NCI-H2081 treated with DMSO at 0.1 percent for 48 hours (cell line): ENCODE data around the gene PIP4K2C.
"Not testable (repeated sequence)": the region's sequence is repeated elsewhere in the genome, so short reads cannot be mapped to it uniquely, and the experiment has no call there.

Experiments
- DNase-seq: peaks from one replicate; lab custom pipeline; 2025; lab: John Stamatoyannopoulos, UW

The PIP4K2C gene

DNA sequence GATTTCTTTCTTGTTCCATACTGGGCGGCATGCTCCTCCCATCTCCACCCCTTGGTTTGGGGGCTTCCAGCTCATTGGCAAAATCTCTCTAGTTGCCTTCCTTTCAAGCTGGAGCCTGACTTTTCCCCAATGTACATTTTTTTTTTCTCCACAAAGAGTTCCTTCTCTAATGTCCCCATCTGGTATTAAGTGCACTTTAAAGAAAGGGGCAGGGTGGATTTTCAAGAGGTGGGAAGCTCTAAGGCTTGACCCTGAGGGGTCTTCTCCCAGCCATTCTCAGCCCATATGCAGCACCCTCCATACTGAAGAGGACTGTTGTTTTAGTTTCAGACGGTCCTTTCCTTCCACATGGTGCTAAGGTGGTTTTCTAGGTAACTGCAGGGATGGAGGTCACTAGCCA lies 5.8 kb upstream of the PIP4K2C start:
- no peak for DNase-seq

- DNase-seq = no peak
These were observed 4.9 kb upstream of the PIP4K2C start for GRCh38 chr12:57586128-57586527.

DNA sequence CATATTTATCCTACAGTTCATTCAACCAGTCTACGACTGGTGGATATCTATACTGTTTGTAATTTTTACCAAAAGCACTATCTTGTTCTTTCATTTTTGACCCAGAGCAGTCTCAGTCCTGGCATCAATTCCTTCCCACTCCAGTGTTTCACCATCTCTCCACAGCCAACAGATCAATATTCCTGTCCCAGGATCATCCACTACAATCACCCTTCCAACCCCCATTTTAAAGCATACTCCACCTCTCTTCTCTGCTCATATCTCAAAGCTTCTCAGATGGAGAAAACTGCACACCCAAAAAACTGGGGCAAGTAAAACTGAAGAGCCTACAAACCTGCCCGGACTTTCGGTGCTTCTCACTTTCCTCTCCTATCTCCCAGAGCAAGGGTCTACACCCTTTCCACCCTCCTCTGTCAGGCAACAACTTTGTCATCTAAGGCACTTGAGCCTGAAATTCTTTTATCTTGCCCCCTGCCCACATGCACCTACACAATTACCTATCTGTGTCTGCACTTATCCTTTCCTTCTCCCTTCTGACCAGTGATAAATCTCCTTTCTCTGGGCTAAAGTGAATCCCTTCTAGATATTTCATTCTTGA lies 4.1 kb upstream of the PIP4K2C start:
- no peak for DNase-seq

- DNase-seq = not testable (repeated sequence)
These were observed 1.9 kb upstream of the PIP4K2C start for GRCh38 chr12:57588951-57589610.

DNA sequence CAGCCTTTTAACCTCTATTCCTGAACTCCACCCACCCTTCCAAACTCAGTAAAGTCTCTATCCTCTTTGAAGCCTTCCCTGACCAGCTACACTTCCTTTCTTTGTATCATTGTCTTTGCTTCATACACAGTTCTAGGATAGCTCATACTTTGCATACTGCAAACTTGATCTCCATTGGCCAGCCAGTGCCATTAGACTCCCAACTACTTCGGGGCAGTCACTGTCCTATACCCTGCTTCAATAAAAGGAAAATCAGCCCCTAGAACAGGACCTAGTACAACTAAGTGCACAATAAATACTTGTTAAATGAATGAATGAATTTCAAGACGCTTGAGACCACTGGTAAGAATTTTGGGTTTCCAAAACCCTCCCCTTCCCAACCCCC lies 521 bp upstream of the PIP4K2C start:
- DNase-seq = no peak

DNA sequence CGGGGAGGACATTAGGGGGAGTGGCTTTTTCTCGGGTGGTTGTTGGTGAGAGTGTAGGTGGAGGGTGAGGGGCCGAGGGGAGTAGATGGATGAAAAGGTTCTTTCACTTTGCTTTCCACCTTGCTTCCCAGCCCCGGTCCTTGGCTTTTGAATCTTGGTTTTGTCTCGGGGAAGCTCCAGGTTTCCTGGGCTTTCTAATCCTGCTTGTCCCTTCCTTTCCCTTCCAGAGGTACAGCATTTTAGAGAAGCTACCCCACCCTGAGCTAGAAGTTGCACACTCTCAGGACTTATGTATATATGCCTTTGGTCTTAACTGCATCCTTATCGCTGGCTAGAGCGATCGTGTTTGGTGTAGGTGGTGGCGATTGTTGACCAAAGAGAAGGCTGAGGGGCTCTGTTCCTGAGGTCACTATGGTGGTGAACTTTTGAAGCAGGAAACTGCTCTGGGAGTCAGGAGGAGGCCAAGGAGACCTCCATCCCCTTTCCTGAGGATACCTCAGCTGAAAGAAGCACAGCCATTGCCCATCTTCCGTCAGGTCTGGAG lies 862 bp downstream of the PIP4K2C start:
- no peak for DNase-seq

DNA sequence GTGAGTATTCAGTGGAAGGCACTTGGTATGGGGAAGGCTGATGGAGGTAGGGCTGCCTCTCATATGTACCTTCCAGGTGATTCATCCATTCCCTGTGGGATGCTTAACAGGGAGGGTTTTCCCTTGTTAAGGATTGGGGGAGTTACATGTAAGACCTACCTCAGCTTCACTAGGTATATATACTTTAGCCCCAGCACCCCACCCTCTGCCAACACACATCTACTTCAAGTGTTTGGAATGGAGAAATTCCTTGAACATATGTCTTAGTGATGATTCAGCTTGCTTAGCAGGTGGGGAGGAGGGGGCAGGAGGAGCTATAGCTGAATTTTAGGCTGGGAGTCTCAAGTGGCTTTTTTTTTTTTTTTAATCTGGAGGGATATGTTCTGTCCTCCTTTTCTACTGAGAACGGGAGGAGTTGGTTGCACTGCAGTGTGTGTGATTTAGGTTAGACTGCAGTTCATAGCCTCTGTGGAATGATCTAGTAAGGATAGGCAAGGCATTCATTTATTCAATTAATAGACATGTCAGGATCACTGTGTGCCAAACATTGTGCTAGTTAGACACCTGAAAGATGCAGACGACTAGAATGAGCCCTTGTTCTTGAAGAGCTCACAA lies 1.7 kb downstream of the PIP4K2C start:
- DNase-seq = no peak

- no peak for DNase-seq
These were observed 2.2 kb downstream of the PIP4K2C start for GRCh38 chr12:57593187-57593586.

- DNase-seq = no peak
These were observed 9.4 kb downstream of the PIP4K2C start for GRCh38 chr12:57600395-57600794.

DNA sequence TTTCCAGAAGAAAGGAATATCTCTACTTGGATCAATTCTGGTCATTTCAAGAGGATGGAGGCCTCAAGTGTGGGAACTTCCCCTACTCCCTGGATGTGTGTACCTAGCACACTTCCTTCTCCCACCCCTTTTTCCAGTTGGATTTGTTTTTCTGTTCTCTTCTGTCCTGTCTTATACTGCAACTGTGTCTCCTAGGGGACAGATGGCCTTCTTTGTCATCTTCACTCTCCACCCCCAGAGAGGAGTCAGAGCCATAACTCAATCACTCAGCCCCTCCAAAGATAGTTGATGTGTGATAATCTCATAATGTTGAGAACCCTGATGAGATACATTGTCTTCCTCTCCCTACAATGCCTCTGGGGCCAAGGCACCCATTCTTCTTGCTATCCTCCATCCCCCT lies 11.6 kb downstream of the PIP4K2C start:
- no peak for DNase-seq

GRCh38 chr12:57603324-57603723 lies 12.3 kb downstream of the PIP4K2C start:
- no peak for DNase-seq

GRCh38 chr12:57603815-57604453 lies 12.9 kb downstream of the PIP4K2C start:
- no peak for DNase-seq

GRCh38 chr12:57604454-57604991 lies 13.5 kb downstream of the PIP4K2C start, which contains the start of gene DTX3:
Gene DTX3, plus strand, starts transcription at chr12:57604824. Its CDS starts 1,694 bp downstream, at chr12:57606518.
- DNase-seq = no peak

DNA sequence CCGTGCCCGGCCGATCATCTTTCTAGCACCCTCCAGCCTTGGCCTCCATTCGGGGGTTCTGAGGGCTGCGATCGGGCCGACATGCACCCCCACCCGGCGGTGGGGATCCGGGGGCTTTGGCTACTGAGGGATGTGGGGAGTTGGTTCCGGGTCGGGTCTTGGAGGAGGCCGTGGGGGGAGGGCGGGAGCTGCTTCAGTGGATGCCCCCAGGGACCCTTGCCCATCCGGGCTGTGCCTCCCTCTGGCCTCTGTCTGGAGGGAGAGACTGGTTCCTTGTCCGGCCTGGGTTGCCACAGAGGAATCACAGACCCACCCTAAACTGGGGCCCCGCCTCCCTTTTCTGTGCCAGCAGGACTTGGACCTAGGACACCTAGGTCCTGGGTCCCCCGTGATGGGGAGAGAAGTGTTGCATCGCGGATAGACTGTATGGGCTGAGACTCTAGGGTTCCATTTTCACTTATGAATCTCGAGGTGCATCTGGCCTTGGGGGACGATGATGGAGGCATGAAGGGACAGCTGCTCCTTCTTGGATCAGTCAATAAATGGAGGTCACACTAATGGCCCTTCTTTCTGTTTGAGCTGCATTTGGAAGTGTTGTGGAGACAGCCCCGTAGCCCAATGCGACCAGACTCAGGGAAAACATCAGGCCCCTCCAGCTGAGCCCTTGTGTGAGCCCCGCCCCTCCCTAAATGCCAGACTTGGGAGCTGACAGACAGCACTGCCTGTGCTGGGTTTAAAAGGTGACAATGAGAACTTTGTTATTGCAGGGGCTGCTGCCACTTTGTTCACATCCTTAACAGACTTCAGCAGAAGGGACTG lies 14.2 kb downstream of the PIP4K2C start:
- DNase-seq = no peak

DNA sequence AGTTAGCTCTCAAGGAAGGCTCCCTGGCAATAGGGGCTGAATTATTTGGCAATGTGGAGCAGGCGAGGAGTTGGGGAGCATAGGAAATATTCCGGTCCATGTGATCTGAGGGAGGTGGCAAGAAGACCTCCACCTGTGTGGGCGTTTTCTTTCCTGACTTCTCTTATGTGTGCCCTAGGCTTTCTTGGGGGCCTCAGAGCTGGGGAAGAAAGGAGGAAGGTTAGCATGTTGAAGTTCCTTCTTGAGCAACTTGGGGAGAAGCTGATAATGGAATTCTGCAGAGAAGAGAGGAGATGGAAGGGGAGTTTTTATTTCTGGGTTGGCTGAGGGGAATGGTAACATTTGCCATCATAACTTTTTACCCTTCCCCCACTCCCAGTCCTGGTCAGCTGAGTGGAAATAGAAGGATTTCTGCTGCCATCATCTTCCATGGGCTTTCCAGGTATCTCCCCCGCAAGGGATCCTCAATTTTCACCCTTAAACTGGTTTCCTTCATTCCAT lies 14.9 kb downstream of the PIP4K2C start:
- DNase-seq = no peak

DNA sequence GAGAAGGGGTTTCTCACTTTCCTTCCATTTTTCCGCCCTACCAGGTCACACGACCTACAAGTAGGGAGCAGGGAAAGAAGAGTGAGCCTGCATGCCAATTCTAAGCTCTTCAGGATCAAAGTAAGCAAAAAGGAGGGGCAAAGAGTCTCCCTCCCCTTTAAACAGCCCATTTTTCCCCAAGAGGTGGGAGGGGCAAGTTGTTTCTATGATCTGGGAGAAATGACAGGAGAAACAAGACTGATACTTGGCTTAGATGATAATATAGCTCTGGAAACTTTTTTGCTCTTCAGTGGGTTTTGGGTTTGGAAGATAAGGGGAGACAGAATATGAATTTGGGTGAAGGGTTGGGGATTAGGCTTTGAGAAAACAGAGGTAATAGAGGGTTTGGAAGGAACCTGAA lies 15.4 kb downstream of the PIP4K2C start:
- no peak for DNase-seq

DNA sequence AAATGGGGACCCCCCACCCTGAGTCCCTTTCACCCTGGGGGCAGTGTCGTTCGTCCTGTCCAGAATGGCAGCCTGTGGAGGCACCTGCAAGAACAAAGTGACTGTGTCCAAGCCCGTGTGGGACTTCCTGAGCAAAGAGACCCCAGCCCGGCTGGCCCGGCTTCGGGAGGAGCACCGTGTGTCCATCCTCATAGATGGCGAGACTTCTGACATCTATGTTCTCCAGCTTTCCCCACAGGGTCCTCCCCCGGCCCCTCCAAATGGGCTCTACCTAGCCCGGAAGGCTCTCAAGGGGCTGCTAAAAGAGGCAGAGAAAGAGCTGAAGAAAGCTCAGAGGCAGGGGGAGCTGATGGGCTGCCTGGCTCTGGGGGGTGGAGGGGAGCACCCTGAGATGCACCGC lies 15.8 kb downstream of the PIP4K2C start:
- no peak for DNase-seq

- DNase-seq = no peak
These were observed 17.1 kb downstream of the PIP4K2C start for GRCh38 chr12:57607958-57608663.

DNA sequence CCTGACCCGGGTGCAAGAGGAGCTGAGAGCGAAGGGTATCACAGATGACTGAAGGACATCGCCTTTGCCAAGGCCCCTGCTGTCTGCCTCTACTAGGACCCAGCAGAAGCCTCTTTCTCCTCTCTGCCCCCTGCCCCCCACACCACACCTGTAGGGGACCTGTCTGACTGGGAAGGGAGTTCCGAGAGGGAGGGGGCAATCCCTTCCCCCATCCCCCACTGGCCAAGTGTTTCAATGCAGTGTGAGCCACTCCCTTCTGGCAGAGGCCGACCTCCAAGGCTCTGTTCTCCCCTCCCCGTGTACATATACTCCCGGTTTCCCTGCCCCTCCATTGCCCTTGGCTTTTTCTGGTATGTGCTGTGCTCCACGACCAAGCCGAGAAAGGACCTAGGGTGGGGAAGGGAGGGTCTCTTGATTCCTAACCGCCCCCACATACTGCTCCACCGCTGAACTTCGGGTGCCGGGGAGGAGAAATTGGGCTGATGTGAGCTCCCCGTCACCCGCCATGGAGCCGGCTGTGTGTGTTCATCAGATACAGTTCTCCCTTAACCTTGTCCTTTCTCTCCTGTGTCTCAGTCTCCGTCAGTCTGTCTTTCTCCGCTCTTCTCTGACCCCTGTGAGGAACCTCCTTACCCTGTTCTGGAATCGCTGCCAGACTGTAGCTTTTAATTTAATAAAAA lies 18.2 kb downstream of the PIP4K2C start:
- no peak for DNase-seq
